ENCODE data around the gene LMX1B.

The LMX1B gene

GRCh38 chr9:126615791-126616447, 2.2 kb downstream of the LMX1B start:
- FAIRE-seq = no peak
- TF ChIP-seq PAX5 (IDR thresholded peaks at IDR 0.05; ENCODE audit: insufficient read depth, low read length, severe bottlenecking) = no peak
- TF ChIP-seq POLR2A (IDR thresholded peaks at IDR 0.05; ENCODE audit: low read depth, low read length) = no peak
- no peak for TF ChIP-seq TAF1 (IDR thresholded peaks at IDR 0.05; ENCODE audit: low read depth, low read length)
- TF ChIP-seq POU2F2 (IDR thresholded peaks at IDR 0.05; ENCODE audit: low read depth, low read length) = no peak
- no peak for TF ChIP-seq SPI1 (IDR thresholded peaks at IDR 0.05; ENCODE audit: low read depth, low read length)
- TF ChIP-seq POLR2AphosphoS5 (IDR thresholded peaks at IDR 0.05; ENCODE audit: low read depth, low read length) = no peak
- peak; percentile 7 for DNase-seq (ENCODE audit: insufficient read length, low spot score)

- TF ChIP-seq PAX5 (IDR thresholded peaks at IDR 0.05; ENCODE audit: insufficient read depth, low read length, severe bottlenecking) (no peak), POU2F2 (IDR thresholded peaks at IDR 0.05; ENCODE audit: low read depth, low read length) (no peak), TAF1 (IDR thresholded peaks at IDR 0.05; ENCODE audit: low read depth, low read length) (no peak), POLR2AphosphoS5 (IDR thresholded peaks at IDR 0.05; ENCODE audit: low read depth, low read length) (no peak), POLR2A (IDR thresholded peaks at IDR 0.05; ENCODE audit: low read depth, low read length) (no peak), SPI1 (IDR thresholded peaks at IDR 0.05; ENCODE audit: low read depth, low read length) (no peak)
- no peak for FAIRE-seq
- peak; percentile 8 for DNase-seq (ENCODE audit: insufficient read length, low spot score)
Observed at GRCh38 chr9:126616521-126616976, 2.8 kb downstream of the LMX1B start.

GRCh38 chr9:126617003-126617822, 3.5 kb downstream of the LMX1B start:
- TF ChIP-seq POLR2A (IDR thresholded peaks at IDR 0.05; ENCODE audit: low read depth, low read length) (no peak), SPI1 (IDR thresholded peaks at IDR 0.05; ENCODE audit: low read depth, low read length) (no peak)
- DNase-seq (ENCODE audit: insufficient read length, low spot score) (no peak), FAIRE-seq (no peak)

- FAIRE-seq (no peak), DNase-seq (ENCODE audit: insufficient read length, low spot score) (no peak)
- no peak for TF ChIP-seq PAX5 (IDR thresholded peaks at IDR 0.05; ENCODE audit: insufficient read depth, low read length, severe bottlenecking)
- TF ChIP-seq SPI1 (IDR thresholded peaks at IDR 0.05; ENCODE audit: low read depth, low read length) = no peak
- no peak for TF ChIP-seq POU2F2 (IDR thresholded peaks at IDR 0.05; ENCODE audit: low read depth, low read length)
- no peak for TF ChIP-seq POLR2A (IDR thresholded peaks at IDR 0.05; ENCODE audit: low read depth, low read length)
- no peak for TF ChIP-seq TAF1 (IDR thresholded peaks at IDR 0.05; ENCODE audit: low read depth, low read length)
- TF ChIP-seq POLR2AphosphoS5 (IDR thresholded peaks at IDR 0.05; ENCODE audit: low read depth, low read length) = no peak
Observed at GRCh38 chr9:126617823-126618165, 4.1 kb downstream of the LMX1B start.

GRCh38 chr9:126618190-126618584, 4.5 kb downstream of the LMX1B start:
- FAIRE-seq = no peak
- TF ChIP-seq SPI1 (IDR thresholded peaks at IDR 0.05; ENCODE audit: low read depth, low read length) = no peak
- TF ChIP-seq POLR2A (IDR thresholded peaks at IDR 0.05; ENCODE audit: low read depth, low read length) = no peak
- no peak for TF ChIP-seq PAX5 (IDR thresholded peaks at IDR 0.05; ENCODE audit: insufficient read depth, low read length, severe bottlenecking)
- no peak for TF ChIP-seq POLR2AphosphoS5 (IDR thresholded peaks at IDR 0.05; ENCODE audit: low read depth, low read length)
- TF ChIP-seq TAF1 (IDR thresholded peaks at IDR 0.05; ENCODE audit: low read depth, low read length) = no peak
- TF ChIP-seq POU2F2 (IDR thresholded peaks at IDR 0.05; ENCODE audit: low read depth, low read length) = no peak
- DNase-seq (ENCODE audit: insufficient read length, low spot score) = no peak

GRCh38 chr9:126618585-126619360, 5.0 kb downstream of the LMX1B start:
- no peak for DNase-seq (ENCODE audit: insufficient read length, low spot score)
- TF ChIP-seq TAF1 (IDR thresholded peaks at IDR 0.05; ENCODE audit: low read depth, low read length) (no peak), POU2F2 (IDR thresholded peaks at IDR 0.05; ENCODE audit: low read depth, low read length) (no peak), SPI1 (IDR thresholded peaks at IDR 0.05; ENCODE audit: low read depth, low read length) (no peak), PAX5 (IDR thresholded peaks at IDR 0.05; ENCODE audit: insufficient read depth, low read length, severe bottlenecking) (no peak), POLR2A (IDR thresholded peaks at IDR 0.05; ENCODE audit: low read depth, low read length) (no peak), POLR2AphosphoS5 (IDR thresholded peaks at IDR 0.05; ENCODE audit: low read depth, low read length) (no peak)
- FAIRE-seq = no peak

- no peak for DNase-seq (ENCODE audit: insufficient read length, low spot score)
- TF ChIP-seq TAF1 (IDR thresholded peaks at IDR 0.05; ENCODE audit: low read depth, low read length) (no peak), POU2F2 (IDR thresholded peaks at IDR 0.05; ENCODE audit: low read depth, low read length) (no peak), PAX5 (IDR thresholded peaks at IDR 0.05; ENCODE audit: insufficient read depth, low read length, severe bottlenecking) (no peak), POLR2AphosphoS5 (IDR thresholded peaks at IDR 0.05; ENCODE audit: low read depth, low read length) (no peak), SPI1 (IDR thresholded peaks at IDR 0.05; ENCODE audit: low read depth, low read length) (no peak), POLR2A (IDR thresholded peaks at IDR 0.05; ENCODE audit: low read depth, low read length) (no peak)
- no peak for FAIRE-seq
Observed at GRCh38 chr9:126619361-126620135, 5.8 kb downstream of the LMX1B start.

GRCh38 chr9:126620478-126620877, 6.8 kb downstream of the LMX1B start:
- FAIRE-seq (no peak), DNase-seq (ENCODE audit: insufficient read length, low spot score) (no peak)
- TF ChIP-seq TAF1 (IDR thresholded peaks at IDR 0.05; ENCODE audit: low read depth, low read length) (no peak), POLR2A (IDR thresholded peaks at IDR 0.05; ENCODE audit: low read depth, low read length) (no peak), POLR2AphosphoS5 (IDR thresholded peaks at IDR 0.05; ENCODE audit: low read depth, low read length) (no peak), PAX5 (IDR thresholded peaks at IDR 0.05; ENCODE audit: insufficient read depth, low read length, severe bottlenecking) (no peak), POU2F2 (IDR thresholded peaks at IDR 0.05; ENCODE audit: low read depth, low read length) (no peak)

Data from GM12891 (cell line).